SK-N-SH treated with all-trans-retinoic acid at 6 μM for 48 hours (cell line): ENCODE measurements around the gene AHCYL1.

Experiments
- ESRRG ChIP-seq: fragments of 250-450 bp; sonication (Bioruptor Pico); IDR thresholded peaks from 2 replicates; pipeline ENCODE4 v1.6.1; 2021; ENCODE audit warnings: mild to moderate bottlenecking
- TCF4 ChIP-seq: fragments of 250-450 bp; sonication (Bioruptor Pico); IDR thresholded peaks from 2 replicates; pipeline ENCODE4 v1.8.0; 2021; ENCODE audit warnings: mild to moderate bottlenecking, moderate library complexity, borderline replicate concordance
- ZFP30 ChIP-seq: fragments of 450-650 bp; formaldehyde crosslinking; IDR thresholded peaks from 2 replicates; pipeline ENCODE4 v1.5.0; 2022; ENCODE audit warnings: mild to moderate bottlenecking, moderate library complexity
- ZNF8 ChIP-seq: fragments of 450-650 bp; formaldehyde crosslinking; IDR thresholded peaks from 2 replicates; pipeline ENCODE4 v1.5.0; 2020; ENCODE audit warnings: mild to moderate bottlenecking, moderate library complexity
- TF ChIP-seq, protein P1 (sequence below): fragments of 250-450 bp; sonication (Bioruptor Pico); IDR thresholded peaks from 2 replicates; pipeline ENCODE4 v1.5.1; 2020; ENCODE audit warnings: low read depth, mild to moderate bottlenecking, moderate library complexity

DNA sequence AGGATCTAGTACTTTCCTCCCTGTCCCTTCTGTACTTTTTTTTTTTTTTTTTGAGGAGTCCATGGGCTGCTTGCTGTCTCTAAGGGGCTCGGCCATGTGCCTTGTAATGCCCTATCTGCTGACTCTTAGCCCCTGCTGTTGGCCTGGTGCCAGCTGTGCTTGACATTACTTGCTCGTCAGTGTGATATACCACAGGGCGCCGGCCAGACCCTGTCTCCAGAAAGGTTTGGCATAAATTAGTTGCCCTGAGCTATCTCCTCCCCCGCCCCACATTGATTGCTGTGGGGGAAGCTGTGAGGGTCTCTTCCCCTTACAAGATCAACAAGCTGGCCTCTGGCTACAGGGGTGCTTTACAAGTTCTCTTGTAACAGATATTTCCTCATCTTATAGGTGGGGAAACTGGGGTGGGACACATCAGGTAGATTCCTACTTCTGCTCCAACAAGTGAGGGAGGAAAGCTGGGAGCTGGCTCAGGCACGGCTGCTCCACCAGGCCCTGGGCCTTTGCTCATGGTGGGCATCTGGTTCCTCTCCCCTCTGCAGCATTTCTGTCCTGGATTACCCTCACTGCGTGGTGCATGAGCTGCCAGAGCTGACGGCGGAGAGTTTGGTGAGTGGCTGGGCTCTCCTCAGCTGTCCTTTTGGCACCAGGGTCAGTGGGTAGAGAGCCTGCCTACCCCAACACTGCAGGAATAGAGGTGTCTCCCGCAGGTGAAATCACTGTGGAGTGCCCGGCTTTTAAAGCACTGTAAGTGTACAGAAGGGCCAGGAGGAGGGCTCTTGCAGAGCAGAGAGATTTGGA, 65.4 kb downstream of the AHCYL1 start:
- no peak for TF ChIP-seq ZFP30 (CRISPR knock-in tag)
- TF ChIP-seq, protein P1, sequence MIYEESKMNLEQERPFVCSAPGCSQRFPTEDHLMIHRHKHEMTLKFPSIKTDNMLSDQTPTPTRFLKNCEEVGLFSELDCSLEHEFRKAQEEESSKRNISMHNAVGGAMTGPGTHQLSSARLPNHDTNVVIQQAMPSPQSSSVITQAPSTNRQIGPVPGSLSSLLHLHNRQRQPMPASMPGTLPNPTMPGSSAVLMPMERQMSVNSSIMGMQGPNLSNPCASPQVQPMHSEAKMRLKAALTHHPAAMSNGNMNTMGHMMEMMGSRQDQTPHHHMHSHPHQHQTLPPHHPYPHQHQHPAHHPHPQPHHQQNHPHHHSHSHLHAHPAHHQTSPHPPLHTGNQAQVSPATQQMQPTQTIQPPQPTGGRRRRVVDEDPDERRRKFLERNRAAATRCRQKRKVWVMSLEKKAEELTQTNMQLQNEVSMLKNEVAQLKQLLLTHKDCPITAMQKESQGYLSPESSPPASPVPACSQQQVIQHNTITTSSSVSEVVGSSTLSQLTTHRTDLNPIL (CRISPR knock-in tag): no peak
- no peak for TF ChIP-seq TCF4
- no peak for TF ChIP-seq ZNF8
- no peak for TF ChIP-seq ESRRG
